DMS79 treated with DMSO at 0.1 percent for 48 hours (cell line): Measurements from ENCODE around the gene TRIM16.
"Not testable (repeated sequence)": the region's sequence is repeated elsewhere in the genome, so short reads cannot be mapped to it uniquely, and the experiment has no call there.

Source experiments
- DNase-seq: peaks from one replicate; lab custom pipeline; 2025; lab: John Stamatoyannopoulos, UW

The TRIM16 gene

DNA sequence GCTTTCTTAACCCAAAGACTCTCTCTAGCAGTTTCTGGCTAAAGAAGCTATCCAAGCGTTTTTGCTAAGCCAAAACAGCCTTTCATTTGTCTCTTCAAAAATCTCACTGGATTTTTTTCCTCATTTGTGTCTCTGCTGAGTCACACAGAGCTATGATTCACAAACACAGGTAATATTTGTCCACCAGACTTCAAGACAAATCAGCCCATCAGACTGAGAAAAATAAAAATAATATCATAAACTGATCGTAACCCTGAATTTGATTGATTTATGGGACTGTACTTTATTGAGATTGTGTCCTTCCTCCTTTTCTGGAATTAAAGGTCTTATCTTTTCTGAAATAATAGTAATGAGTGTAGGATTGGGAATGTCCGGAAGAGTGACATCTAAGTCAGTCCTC lies 25.8 kb downstream of the TRIM16 start:
- no peak for DNase-seq

DNA sequence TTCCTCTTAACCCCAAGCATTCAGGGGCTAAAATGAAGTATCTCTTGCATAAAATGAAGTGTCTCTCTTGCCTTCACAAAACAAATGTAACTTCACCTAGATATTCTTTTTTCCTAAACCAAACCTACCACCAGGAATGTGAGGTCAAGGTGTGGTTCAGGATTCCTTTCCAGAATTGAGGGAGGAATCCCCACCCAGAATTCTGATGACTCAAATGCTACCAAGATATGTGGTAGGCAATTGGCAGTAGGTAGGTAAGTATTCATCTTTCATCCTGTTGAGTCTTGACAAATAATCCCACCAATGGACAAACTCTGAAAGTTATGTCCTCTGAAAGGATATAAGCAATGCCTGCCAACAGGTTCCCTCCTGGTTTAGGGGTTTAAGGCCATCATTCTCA lies 26.2 kb downstream of the TRIM16 start:
- no peak for DNase-seq

DNA sequence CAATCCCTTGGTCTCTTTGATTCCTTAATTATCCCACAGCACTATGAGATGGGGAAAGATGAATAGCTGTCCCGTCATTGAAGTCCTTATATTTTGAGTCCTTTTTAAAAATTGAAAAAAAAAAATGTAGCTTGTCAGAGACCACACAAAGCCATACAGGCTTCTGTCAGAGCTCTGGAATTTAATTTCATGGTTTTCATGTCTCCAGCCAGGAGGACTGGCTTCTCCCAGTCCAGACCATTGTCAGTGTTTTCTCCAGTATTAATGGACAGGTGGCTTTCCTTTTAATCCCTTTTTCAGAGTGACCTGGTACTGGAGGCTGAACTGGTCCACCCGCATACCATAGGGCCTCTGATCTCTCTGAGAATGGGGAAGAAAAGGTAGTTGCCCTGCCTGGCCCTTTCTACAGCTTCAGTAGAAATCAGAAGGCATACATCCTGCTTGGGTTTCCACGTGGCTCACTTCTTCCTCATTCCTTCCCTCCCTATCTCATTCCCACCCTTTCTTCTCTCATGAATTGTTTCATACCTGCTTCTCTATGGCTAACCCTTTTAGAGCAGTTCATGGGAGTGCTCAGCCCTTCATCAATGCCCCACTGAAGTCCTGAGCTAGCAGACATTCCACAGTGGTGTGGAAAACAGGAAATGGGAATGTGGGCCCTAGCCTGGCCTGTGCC lies 29.1 kb downstream of the TRIM16 start:
- DNase-seq = no peak

DNA sequence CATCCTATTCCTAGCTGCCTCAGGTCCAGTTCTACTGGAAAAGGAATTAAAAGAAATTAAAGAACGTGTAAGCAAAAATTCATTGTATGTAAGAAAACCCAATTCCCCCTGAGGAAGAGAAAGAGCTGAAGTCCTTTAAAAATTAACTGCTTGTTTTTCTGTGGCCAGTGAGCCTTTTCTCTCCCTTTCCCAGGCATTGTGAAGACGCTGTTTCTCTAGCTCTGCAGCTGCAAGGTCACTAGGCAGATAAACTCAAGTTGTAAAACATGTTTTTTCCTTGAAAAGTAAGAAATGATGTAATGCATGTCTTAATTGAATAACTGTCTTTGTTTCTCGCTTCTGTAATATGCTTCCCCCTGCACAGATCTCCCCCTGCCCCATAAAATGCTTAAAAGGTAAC lies 29.7 kb downstream of the TRIM16 start:
- DNase-seq = not testable (repeated sequence)

DNA sequence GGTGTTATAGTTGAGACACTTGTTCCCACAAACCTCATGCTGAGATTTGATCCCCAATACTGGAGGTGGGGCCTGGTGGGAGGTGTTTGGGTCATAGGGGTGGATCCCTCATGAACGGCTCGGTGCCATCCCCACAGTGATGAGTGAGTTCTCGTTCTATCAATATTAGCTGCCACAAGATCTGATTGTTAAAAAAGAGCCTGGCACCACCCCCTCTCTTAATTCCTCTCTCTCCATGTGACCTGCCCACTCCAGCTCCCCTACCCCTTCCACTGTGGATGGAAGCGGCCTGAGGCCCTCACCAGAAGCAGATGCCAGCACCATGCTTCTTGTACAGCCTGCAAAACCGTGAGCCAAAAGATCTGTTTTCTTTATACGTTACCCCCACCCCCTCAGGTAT lies 31.2 kb downstream of the TRIM16 start:
- DNase-seq = no peak

DNA sequence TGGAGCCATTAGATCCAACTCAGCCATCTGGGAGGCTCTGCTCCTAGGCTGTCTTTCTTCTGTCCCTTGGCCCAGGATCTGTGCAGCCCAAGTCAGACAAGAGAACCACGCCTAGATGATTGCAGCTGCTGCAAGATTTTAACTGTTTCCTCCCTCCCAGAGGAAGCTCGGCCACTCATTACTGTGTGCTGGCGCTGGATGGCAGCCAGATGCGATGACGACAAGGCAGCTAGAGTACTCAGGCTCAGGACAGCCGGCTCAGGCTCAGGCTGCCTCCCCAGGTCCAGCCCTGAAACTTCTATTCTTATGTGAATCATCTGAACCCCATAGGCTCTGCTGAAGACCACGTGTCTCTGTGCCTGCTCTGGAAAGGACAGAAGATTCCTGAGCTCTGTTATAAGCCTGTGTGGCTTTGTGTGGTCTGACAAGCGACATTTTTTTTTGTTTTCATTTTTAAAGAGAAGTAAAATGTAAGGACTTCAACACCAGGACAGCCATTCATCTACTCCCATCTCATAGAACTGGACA lies 32.5 kb downstream of the TRIM16 start:
- DNase-seq = peak; percentile 62

DNA sequence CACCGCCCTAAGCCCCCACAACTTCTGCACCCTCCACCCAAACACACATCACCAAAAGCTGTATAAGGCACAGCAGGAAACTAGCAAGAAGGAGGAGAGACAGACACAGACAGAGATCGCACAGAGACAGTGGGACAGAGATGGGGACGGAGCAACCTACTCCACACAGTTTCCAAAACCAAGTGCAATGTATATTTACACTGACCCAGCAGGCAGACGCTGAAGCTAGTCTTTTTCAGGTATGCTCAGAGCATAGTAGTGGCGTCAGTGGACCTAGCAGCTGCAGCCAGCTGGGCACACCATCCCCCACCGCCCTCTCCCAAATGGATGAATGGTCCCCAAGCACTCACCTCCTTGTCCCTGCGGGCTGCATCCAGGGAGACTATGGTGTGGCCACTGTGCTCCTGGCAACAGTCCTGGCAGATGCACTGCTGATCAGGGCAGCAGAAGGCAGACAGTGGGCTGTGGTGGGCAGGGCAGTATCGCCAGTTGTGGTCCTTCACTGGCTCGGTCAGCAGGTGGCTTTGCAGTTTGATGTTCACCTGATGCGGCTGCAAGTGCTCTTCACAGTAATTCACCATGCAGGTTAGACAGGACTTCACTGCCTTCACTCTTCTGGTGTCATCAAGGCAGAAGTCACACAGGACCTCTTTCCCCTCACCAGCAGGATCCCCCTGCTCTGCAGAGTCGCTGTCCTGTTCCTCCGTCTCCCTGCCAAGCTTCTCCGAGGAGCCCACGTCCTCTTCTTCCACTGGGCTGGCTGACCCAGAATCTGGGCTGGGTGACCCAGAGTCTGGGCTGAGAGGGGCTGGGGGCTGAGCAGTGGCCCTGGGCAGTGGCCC lies 33.1 kb downstream of the TRIM16 start:
- DNase-seq = peak; percentile 4

DNA sequence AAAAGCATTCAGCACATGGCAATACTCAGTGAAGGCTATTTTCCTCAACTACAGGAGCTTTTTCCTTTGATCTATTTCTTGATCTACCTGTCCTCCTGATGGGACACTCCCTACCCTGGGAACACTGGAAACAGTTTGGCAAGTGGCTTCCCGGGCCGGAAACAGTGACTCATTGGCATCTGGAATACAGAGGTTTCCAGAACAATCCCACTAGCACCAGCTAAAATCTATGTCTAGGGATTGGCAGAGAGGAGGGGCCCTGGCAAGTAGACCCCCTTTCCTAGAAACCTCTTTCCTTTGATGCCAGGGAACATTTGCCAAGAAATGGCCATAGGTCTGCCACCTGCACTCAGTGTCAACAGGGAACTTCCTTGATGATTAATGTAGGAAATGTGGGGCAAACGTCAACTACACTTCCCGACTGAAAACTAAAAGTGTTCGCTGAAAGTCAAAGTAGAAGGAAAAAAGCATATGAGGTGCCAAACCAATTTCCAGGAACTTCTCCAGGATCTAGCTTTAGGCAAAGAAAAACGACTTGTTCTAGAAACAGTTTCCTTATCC lies 34.2 kb downstream of the TRIM16 start:
- DNase-seq = no peak

DNA sequence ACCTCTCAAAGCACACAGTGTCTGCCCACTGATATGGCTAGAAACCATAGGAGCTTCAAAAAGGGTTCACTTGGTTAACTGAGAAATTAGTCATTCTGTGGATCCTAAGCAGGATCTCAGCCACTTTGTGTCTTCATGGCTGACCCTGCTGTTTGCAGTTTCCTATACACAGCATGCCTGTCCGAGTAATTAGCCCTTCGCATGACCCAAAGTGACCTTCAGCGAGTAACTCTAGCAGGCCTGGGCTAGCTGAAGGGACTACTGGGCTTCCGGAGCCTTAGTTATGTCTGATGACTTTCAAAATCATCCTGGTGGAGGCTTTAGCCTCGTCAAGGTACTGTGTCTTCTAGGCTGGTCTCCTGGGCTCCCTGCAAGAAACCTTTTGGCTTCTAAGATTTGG lies 35.7 kb downstream of the TRIM16 start:
- DNase-seq = no peak

DNA sequence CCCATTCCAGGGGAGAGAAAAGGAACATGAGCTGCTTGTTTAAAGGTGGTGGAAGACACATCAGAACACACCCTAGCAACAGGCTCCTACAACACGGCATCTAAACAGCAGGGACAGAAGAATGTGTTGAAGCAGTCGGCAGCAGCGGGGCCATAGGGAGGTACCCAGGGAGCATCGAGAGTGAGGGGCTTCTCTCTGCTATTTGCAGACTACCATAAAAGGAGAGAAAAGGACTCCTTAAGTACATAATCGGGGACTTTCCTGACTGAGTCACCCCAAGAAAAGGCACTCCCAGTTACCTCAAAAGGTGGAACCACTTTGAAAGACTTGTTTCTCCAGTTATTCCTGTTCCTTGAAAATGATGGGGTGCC lies 38.2 kb downstream of the TRIM16 start:
- DNase-seq = not testable (repeated sequence)

DNA sequence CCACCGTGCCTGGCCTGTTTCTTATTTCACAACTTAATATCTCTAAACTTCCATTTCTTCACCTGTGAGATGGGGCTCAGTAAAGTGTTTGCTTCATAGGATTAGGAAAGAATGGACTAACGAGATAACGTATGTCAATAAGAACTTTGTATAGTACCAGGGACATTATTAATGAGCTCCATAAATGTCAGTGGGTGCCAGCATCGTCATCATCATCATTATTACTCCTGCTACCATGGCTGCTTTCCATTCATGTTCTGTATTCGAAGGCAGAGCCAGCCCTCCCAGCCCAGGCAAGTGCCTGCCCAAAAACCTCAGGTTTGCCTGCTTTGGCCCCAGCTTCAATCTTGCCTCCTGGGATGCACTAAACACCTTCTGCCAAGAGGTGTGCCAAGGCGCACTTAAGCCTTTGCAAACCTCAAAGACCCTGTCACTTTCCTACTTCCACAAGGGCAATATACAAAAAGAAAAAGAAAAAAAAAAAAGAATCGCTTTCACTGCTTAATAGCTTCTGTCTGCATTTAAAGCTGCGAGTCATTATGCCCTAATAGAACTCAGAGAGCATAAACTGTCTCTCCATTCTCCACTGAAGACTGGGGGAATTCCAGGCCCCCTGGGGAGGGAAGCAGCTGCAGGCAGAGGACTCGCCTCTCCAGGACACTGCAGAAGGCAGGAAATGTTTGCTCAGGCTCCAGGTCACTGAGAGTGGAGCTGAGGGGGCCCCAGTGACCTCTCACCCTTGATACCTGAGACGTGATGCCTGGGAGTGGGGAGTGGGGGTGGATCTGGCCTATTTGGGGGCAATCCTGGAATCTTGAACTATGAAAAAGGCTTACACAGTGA lies 38.8 kb downstream of the TRIM16 start:
- peak; percentile 2 for DNase-seq

DNA sequence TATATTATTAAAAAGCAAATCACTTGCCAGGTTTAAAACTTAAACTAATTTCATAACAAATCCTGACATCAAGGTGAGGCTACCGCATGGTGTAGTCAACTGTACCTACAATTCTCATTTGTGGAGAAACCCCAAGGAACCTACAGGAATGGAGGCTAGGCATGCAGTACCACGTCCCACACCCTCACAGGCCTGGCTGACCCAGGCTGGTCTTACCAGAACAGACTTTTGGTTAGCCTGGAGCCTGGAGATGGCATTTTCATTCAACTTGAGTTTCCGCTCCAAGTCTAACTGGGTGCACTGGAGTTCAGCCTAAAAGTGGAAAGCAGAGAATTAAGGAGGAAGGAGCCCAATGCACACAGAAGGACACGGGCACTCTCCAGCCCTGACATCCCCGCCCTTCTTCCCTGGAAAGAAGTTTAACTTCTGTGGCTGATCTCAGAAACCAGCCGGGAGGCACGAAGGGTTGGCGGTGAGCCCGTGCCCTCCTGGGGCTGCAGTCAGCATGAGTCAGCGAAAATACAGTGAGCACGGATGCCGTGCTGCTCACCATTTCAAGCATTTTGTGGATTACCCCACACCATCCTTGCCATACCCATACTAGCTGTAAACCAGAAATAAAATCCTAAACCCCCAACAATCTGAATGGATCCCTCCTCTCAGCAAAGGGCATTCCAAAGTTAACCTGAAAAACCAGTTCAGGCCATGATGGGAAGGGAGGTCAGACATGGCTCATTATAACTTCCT lies 41.4 kb downstream of the TRIM16 start:
- not testable (repeated sequence) for DNase-seq

DNA sequence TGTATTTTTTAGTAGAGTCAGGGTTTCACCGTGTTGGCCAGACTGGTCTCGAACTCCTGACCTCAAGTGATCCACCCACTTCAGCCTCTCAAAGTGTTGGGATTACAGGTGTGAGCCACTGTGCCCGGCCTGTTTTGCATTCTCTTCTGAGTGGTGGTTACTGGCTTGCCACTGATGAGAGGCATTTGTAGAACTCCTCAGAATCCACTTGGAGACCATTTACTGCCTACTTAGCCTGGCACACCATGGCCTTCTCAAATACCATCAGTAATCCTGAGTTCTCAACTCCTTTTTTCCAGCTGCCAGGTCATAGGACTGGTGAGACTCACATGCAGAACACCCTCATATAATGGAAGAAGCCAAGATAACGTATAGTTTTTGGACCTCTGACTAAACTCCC lies 42.1 kb downstream of the TRIM16 start:
- DNase-seq = not testable (repeated sequence)

DNA sequence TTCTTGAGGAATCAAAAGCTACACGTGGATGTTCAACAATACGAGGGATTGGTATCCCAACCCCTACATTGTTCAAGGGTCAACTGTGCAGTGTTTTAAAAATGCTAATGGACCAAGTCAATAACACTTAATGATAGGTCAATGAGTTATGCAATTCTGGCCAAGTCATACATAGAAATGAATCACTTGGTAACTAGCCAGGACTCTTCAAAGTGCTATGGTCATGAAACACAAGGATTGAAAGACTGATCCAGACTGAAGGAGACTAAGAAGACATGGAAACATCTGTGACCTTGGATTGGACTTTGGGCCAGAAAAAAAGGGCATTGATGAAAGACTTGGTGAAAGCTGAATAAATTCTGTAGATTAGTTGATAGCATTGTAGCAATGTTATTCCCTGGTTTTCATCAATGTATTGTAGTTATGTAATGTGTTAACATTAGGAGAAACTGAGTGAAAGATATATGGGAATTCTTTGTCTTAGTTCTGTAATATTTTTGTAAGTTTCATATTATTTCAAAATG lies 53.1 kb downstream of the TRIM16 start:
- not testable (repeated sequence) for DNase-seq

DNA sequence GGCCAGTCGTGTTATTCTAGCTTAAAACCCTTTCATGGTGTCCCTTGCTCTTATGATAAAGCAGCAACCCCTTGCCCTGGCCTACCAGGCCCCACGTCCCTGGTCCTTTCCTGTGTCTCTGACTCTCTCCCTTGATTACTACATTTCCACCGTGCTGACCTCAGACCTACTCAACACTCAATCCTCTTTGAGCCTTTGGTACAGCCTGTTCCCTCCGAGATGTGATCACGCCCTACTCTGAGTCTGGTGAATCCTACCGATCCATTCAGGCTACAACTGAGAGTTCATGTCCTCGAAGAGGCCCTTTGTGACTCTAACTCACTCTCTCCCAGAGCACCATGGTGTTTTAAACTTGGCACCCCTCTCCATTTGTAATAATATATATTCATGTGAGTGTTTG lies 54.1 kb downstream of the TRIM16 start:
- not testable (repeated sequence) for DNase-seq

DNA sequence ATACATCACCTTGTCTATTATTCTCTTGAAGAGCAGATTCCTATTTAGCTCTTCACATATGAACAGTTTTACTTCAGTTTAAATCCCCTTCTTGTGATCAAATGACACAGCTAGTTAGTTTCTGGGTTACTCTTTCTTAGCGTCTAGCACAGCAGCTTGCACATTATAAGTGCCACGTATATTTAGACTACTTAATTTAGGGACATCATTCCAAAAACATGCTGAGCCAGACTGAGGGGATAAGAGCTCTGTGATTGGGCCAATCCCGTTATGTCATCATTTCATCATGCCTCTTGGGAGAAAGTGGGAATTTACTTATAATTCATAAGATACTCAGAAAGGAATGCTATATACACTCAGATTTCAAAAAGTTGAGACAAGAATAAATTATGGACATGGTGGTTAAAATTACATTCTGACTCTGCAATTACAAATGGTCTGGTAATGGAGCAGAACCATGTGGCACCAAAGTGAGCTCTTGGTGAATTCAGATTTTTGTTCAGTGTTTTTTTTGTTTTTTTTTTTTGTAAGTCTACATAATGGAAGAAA lies 60.4 kb downstream of the TRIM16 start:
- DNase-seq = not testable (repeated sequence)

DNA sequence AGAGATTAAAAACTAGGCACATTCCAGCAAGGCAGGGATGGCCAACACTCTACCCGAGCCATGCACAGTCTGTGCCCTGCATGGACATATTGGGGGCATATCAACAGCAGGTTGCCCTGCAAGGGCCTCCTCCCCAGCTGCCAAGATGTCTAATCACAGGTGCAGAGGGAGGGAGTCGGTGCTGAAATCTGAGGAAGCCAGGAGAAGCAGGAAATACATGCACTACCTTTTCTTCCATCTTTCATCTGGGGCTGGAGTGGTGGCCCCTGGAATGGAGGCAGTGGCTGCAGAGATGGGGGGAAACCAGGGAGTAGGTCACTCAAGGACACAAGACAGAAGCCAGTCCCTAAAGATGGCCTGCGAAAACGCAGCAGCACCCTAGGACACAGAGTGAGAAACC lies 60.9 kb downstream of the TRIM16 start:
- not testable (repeated sequence) for DNase-seq

DNA sequence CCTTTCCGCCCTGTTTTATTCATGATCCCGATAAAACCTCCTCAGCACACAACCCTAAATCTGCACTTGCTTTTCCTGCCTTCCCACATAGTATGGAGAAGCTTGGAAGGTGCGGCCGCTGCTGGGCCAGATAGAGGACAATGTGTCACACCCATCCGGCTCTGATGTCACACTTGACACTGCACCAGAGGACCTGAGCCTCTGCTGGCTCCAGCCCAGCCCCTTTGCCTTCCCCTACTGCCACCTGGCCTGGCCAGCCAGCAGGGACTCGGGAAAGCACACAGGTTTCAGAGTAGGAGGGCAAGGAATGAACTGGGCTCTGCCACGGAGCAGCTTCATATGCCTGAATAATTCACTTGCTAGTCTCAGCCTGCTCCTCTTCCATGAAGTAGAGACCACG lies 62.0 kb downstream of the TRIM16 start:
- not testable (repeated sequence) for DNase-seq

DNA sequence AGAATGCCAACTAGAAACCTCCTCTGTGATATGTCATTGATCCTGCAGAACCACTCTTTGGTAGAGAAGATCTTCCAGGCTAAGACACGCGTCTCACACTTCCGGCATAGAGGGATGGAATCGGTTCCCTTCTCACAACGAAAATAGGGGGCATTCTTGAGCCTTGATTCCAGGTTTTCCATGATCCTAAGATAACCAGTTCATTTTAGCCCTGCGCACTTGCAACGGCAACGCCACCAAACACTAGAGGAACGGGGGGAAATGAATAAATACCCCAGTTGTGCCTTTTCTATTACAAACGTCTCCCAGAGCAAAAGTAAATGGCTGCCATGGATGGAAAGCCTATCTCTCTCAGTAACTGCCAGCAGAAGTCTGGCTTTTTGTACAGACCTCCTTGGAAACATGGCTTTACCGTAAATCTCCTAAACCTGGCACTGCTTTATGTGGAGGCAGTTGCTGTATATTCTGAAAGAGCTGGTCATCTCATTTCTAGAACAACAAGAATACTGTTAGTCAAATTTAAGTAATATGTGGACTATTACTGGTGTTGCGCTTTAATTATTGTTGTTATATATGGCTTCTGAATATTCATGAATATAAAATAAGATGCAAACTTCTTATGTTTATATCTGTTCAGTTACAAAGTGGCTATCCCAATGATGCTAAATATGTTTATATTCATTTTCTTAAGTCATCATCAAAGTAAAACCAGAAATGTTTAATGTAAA lies 64.6 kb downstream of the TRIM16 start, which contains the start of gene FBXW10B:
TSS of gene FBXW10B (minus strand) at position 374 of the 728 bp plus-strand sequence. CDS start at position 182, 192 bp downstream.
- DNase-seq = not testable (repeated sequence)

DNA sequence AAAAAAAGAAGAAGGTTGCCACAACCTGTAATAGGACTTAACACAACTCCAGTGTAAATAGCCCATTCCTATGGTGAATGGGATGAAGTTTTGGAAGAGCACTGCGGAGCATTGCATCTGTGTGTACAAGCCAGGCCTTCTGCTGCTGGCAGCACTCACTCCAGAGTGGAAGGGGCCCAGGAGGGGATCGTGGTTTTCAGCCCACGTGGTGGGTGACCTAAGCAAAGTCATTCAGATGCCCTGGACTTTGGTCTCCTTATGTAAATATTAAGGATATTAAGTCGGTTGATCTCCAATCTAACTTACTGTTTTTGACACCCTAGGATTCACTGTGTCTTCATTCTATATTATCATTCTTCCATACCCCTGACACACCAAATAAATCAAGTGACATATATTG lies 67.3 kb downstream of the TRIM16 start:
- DNase-seq = not testable (repeated sequence)
